ENCODE measurements around the gene HPSE2. TPM values are rescaled to one million over a fixed set of nuclear protein-coding genes. Genes with fewer than 3 reads are reported as not detected.

The HPSE2 gene
- total RNA-seq, 1 donor from 2014 or later: 0.10 TPM

DNA sequence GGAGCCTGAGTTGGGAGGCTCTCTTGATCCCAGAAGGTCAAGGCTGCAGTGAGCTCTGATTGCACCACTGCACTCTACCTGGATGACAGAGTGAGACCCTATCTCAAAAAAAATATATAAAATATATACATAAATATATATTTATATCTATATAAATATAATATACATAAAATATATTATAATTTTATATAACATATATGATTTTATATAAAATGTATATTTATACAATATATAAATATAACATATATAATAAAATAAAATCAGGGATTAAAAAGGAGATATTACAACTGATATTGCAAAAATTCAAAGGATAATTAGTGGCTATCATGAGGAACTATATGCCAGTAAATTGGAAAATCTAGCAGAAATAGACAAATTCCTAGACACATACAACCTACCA, 435.4 kb downstream of the HPSE2 start:
- TF ChIP-seq, protein P1, sequence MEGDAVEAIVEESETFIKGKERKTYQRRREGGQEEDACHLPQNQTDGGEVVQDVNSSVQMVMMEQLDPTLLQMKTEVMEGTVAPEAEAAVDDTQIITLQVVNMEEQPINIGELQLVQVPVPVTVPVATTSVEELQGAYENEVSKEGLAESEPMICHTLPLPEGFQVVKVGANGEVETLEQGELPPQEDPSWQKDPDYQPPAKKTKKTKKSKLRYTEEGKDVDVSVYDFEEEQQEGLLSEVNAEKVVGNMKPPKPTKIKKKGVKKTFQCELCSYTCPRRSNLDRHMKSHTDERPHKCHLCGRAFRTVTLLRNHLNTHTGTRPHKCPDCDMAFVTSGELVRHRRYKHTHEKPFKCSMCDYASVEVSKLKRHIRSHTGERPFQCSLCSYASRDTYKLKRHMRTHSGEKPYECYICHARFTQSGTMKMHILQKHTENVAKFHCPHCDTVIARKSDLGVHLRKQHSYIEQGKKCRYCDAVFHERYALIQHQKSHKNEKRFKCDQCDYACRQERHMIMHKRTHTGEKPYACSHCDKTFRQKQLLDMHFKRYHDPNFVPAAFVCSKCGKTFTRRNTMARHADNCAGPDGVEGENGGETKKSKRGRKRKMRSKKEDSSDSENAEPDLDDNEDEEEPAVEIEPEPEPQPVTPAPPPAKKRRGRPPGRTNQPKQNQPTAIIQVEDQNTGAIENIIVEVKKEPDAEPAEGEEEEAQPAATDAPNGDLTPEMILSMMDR (IDR thresholded peaks at IDR 0.05; ENCODE audit: unreplicated experiment): no peak
- Mint-ChIP-seq H3K4me3 (ENCODE audit: low read depth) (no peak overlapping the region), H3K27ac (no peak overlapping the region), H3K36me3 (ENCODE audit: insufficient read depth) (no peaks in the 10 kb centered on the region), H3K9me3 (ENCODE audit: low read depth) (peaks cover 19% of the 10 kb centered on the region), H3K27me3 (no peaks in the 10 kb centered on the region), H3K4me1 (ENCODE audit: low read depth) (no peaks in the 10 kb centered on the region)
- no peak for DNase-seq (ENCODE audit: low spot score, unreplicated experiment)

DNA sequence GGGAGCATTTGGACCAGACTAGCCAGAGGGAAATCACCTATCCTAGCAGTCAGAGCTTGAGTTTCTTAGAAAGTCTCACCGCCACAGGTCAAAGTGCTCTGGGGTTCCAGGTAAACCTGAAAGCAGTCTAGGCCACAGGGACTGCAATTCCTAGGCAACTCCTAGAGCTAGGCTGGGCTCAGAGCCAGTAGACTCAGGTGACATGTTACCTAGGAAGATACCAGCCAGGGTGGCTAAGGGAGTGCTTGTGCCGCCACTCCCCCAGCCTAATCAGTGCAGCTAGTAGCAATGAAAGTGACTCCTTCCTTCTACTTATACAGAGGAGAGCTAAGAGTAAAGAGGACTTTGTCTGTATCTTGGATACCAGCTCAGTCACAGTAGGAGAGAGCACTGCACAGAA, 440.2 kb downstream of the HPSE2 start:
- Mint-ChIP-seq H3K4me3 (ENCODE audit: low read depth) (no peak overlapping the region), H3K4me1 (ENCODE audit: low read depth) (no peaks in the 10 kb centered on the region), H3K27ac (no peak overlapping the region), H3K27me3 (no peaks in the 10 kb centered on the region), H3K36me3 (ENCODE audit: insufficient read depth) (no peaks in the 10 kb centered on the region), H3K9me3 (ENCODE audit: low read depth) (peaks cover 5% of the 10 kb centered on the region)
- TF ChIP-seq, protein P1 (IDR thresholded peaks at IDR 0.05; ENCODE audit: unreplicated experiment): no peak
- no peak for DNase-seq (ENCODE audit: low spot score, unreplicated experiment)

DNA sequence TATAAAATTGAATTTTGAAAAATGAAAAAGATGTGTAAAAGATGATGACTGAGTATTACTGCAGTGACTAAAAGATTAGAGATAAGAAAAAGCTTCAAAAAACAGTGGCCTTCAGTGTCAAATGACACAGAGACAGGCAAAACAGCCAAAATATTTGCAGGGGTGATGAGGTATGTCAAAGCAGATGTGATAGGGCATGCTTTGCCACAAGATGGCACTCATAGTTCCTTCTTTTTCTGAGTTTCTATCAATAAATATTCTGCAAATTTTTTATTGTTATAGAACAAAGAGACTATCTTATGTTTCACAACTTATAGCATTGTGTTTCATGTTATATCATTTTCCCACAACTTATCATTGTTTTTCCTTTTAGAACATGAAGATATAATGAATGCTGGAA, 444.8 kb downstream of the HPSE2 start:
- TF ChIP-seq, protein P1 (IDR thresholded peaks at IDR 0.05; ENCODE audit: unreplicated experiment): peak; percentile 55
- Mint-ChIP-seq H3K4me1 (ENCODE audit: low read depth) (no peaks in the 10 kb centered on the region), H3K4me3 (ENCODE audit: low read depth) (no peak overlapping the region), H3K27ac (no peak overlapping the region), H3K36me3 (ENCODE audit: insufficient read depth) (no peaks in the 10 kb centered on the region), H3K27me3 (no peaks in the 10 kb centered on the region), H3K9me3 (ENCODE audit: low read depth) (no peaks in the 10 kb centered on the region)
- DNase-seq (ENCODE audit: low spot score, unreplicated experiment): no peak

DNA sequence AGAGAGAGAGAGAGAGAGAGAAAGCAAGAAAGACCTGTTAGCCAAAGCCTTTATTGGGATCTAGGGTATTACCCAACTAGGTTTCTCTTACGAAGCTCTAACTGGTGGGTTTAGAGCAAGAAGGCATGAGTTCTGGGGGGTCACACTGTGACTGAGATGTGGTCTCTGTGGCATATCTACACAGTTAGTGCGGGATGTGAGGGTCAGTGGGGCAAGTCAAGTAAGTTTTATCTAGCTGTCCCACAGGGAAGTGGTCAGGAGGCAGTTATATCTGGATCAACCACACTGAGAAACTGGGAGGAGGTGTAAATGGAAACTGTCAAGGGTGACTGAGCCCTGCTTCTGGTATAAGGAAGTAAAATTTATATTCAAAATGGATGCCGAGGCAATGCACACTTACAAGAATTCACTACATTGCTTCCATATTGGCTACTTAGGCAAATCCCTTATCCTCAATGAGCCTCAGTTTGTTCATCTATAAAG, 457.3 kb downstream of the HPSE2 start:
- H3K36me3 Mint-ChIP-seq (ENCODE audit: insufficient read depth): no peaks in the 10 kb centered on the region
- peaks cover 15% of the 10 kb centered on the region for H3K27me3 Mint-ChIP-seq
- TF ChIP-seq, protein P1 (IDR thresholded peaks at IDR 0.05; ENCODE audit: unreplicated experiment): no peak
- no peak overlapping the region for H3K4me3 Mint-ChIP-seq (ENCODE audit: low read depth)
- no peak overlapping the region for H3K27ac Mint-ChIP-seq
- H3K4me1 Mint-ChIP-seq (ENCODE audit: low read depth): peaks cover 5% of the 10 kb centered on the region
- DNase-seq (ENCODE audit: low spot score, unreplicated experiment): no peak
- H3K9me3 Mint-ChIP-seq (ENCODE audit: low read depth): no peaks in the 10 kb centered on the region

DNA sequence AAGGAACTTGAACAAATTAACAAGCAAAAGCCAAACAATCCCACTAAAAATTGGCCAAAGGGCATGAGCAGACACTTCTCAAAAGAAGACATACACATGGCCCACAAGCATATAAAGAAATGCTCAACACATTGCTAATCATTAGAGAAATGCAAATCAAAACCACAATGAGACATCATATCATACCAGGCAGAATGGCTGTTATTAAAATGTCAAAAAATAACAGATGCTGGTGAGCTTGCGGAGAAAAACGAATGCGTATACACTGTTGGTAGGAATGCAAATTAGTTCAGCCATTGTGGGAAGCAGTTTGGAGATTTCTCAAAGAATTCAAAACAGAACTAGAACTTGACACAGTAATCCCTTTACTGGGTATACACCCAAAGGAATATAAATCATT, 477.2 kb downstream of the HPSE2 start:
- H3K4me1 Mint-ChIP-seq (ENCODE audit: low read depth): no peaks in the 10 kb centered on the region
- no peaks in the 10 kb centered on the region for H3K36me3 Mint-ChIP-seq (ENCODE audit: insufficient read depth)
- no peak for DNase-seq (ENCODE audit: low spot score, unreplicated experiment)
- H3K27me3 Mint-ChIP-seq: no peaks in the 10 kb centered on the region
- H3K9me3 Mint-ChIP-seq (ENCODE audit: low read depth): peaks cover 5% of the 10 kb centered on the region
- TF ChIP-seq, protein P1 (IDR thresholded peaks at IDR 0.05; ENCODE audit: unreplicated experiment): no peak
- no peak overlapping the region for H3K27ac Mint-ChIP-seq
- no peak overlapping the region for H3K4me3 Mint-ChIP-seq (ENCODE audit: low read depth)
